Breast epithelium (tissue), 4 donors: ENCODE results near the gene HUNK. TPM values are rescaled to one million over a fixed set of nuclear protein-coding genes. Genes with fewer than 3 reads are reported as not detected.

Experiments used
- DNase-seq, 2 donors: peaks; one replicate each; pipeline ENCODE4 v3.0.0-alpha.2; 2019; ENCODE audit warnings: low spot score in 2 of 2
- H3K27ac ChIP-seq, 2 donors: fragments of 200-600 bp; sonication (generic) in 1 of 2; one replicate each; pipeline ENCODE4 v1.5.1; 2016 to 2019; ENCODE audit warnings: mild to moderate bottlenecking in 1 of 2
- H3K27me3 ChIP-seq, 2 donors: fragments of 200-600 bp; sonication (generic) in 1 of 2; one replicate each; pipeline versions ENCODE4 v1.5.1 to v1.6.0; 2017 to 2019; ENCODE audit warnings: control low read depth in 1 of 2, mild to moderate bottlenecking in 1 of 2
- H3K36me3 ChIP-seq: fragments of 200-600 bp; one replicate; pipeline ENCODE4 v1.5.1; 2019
- H3K4me1 ChIP-seq, 2 donors: fragments of 200-600 bp; sonication (generic); one replicate each; pipeline ENCODE4 v1.5.1; 2016 to 2019; ENCODE audit warnings: control low read depth in 1 of 2
- H3K4me3 ChIP-seq, 3 donors: fragments of 200-600 bp; sonication (generic); 1 replicate in 2 of 3; 2 replicates in 1 of 3; pipeline ENCODE4 v1.5.1; 2016 to 2019; ENCODE audit warnings: mild to moderate bottlenecking in 3 of 3, moderate library complexity in 2 of 3
- H3K9me3 ChIP-seq, 2 donors: fragments of 200-600 bp; sonication (generic) in 1 of 2; one replicate each; pipeline ENCODE4 v1.5.1; 2016 to 2019; ENCODE audit warnings: control low read depth in 1 of 2
- POLR2A ChIP-seq: fragments of 450-650 bp; IDR thresholded peaks from one replicate; pipeline ENCODE4 v1.6.1; 2016; ENCODE audit warnings: antibody characterized with exemption, mild to moderate bottlenecking, moderate library complexity
- POLR2AphosphoS5 ChIP-seq, 3 donors: sonication (generic); formaldehyde crosslinking; IDR thresholded peaks; one replicate each; pipeline ENCODE4 v1.6.1; 2017; ENCODE audit warnings: antibody characterized with exemption in 3 of 3
- intact Hi-C: fragments of 100-400 bp; cut with DNase I; formaldehyde crosslinking; loops from one replicate; pipeline ENCODE4 v1.15.1; 2023; ENCODE audit warnings: low total_unique reads
- total RNA-seq, 3 donors: library from RNA; depleted of rRNA; stranded (reverse); fragments of >200 nt; gene quantifications; one replicate each; pipeline ENCODE4 v1.1.0, GENCODE V29; 2016
- TF ChIP-seq, protein P1 (sequence below), 3 donors: fragments of 450-650 bp; IDR thresholded peaks; one replicate each; pipeline ENCODE4 v1.5.1; 2016 to 2017; ENCODE audit warnings: antibody characterized with exemption in 3 of 3, mild to moderate bottlenecking in 3 of 3, moderate library complexity in 3 of 3

The HUNK gene
- total RNA-seq, 3 donors from 2014 or later, result 0.32 to 2.0 (median 1.3) TPM

DNA sequence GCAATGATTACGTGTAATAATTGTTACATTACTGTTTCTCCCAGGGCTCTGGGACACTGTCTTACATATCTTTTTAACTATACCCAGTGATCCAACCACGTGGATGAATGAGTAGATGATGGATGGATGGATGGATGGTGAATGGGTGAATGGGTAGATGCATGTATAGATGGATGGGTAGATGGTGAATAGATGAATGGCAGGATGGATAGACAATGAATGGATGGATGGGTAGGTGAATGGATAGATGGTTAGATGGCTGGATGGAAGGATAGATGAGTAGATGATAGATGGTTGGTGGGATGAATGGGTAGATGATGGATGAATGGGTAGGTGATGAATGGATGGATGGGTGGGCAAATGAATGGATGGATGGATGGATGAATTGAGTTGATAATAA lies 135.9 kb downstream of the HUNK start:
- Histone ChIP-seq H3K27ac (no peak overlapping the region), H3K4me3 (no peak overlapping the region), H3K9me3 (peaks cover 4% of the 10 kb centered on the region in 2 donors), H3K4me1 (no peaks in the 10 kb centered on the region), H3K36me3 (no peaks in the 10 kb centered on the region), H3K27me3 (no peaks in the 10 kb centered on the region)
- DNase-seq, result no peak
- intact Hi-C loops, result no loop called here
- TF ChIP-seq, protein P1, sequence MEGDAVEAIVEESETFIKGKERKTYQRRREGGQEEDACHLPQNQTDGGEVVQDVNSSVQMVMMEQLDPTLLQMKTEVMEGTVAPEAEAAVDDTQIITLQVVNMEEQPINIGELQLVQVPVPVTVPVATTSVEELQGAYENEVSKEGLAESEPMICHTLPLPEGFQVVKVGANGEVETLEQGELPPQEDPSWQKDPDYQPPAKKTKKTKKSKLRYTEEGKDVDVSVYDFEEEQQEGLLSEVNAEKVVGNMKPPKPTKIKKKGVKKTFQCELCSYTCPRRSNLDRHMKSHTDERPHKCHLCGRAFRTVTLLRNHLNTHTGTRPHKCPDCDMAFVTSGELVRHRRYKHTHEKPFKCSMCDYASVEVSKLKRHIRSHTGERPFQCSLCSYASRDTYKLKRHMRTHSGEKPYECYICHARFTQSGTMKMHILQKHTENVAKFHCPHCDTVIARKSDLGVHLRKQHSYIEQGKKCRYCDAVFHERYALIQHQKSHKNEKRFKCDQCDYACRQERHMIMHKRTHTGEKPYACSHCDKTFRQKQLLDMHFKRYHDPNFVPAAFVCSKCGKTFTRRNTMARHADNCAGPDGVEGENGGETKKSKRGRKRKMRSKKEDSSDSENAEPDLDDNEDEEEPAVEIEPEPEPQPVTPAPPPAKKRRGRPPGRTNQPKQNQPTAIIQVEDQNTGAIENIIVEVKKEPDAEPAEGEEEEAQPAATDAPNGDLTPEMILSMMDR (IDR thresholded peaks at IDR 0.05), result no peak
- no peak for TF ChIP-seq POLR2AphosphoS5 (IDR thresholded peaks at IDR 0.05)

DNA sequence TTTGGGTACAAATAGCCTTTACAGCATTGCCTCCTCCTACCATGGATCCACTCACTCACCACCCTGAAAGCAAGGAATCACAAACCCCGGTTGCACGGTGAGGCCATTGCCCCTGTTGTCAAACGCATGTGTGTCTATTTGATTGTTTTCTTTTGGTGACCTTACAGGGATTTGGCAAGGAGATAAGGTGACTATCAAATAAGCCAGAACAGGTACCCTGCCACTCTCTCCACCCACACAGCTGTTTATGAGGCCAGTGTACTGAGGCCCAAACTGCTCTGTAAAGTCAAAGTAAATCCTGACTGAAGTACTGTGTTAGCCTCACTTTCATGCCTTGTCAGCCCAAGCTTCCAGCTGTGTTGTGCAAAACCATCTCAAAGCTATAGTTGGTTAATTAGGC lies 136.4 kb downstream of the HUNK start:
- Histone ChIP-seq H3K9me3 (peaks cover 1 to 3% of the 10 kb centered on the region in 2 donors), H3K27me3 (no peaks in the 10 kb centered on the region), H3K4me3 (no peak overlapping the region), H3K4me1 (no peaks in the 10 kb centered on the region), H3K27ac (no peak overlapping the region), H3K36me3 (no peaks in the 10 kb centered on the region)
- intact Hi-C loops, result no loop called here
- TF ChIP-seq POLR2AphosphoS5 (IDR thresholded peaks at IDR 0.05) (no peak), POLR2A (no peak)
- DNase-seq, result no peak

DNA sequence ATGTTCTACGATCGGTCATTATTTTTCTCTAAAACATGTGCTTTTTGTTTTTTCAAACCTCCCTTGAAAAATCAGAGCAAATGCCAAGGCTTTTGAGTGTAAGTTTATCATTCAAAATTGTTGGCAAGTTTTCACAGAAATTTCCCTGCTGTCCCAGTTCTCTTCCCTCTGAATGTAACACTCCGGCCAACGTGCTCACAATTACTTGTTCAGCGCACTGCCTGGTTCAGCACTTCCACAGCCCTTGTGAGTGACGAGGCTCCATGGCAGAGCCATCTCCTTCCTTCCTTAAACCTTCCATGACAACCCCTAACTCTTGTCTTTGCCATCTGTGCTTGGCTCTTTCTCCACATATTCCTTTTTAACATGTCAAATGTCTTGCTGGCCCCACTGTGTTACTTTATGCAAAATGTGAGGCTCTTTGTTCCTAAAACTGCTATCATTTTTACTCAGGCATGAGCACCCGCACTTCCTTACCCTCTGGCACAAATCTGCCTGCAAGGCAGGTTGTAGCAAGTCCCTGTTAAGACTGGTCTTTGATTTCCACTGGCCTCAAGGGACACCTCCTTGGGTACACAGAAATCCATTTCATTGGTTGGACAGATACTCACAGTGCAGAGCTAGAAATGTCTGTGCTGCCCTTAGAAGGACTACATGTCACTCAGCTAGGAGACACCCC lies 142.8 kb downstream of the HUNK start:
- no peaks in the 10 kb centered on the region for H3K27me3 ChIP-seq
- H3K9me3 ChIP-seq, result no peaks in the 10 kb centered on the region

DNA sequence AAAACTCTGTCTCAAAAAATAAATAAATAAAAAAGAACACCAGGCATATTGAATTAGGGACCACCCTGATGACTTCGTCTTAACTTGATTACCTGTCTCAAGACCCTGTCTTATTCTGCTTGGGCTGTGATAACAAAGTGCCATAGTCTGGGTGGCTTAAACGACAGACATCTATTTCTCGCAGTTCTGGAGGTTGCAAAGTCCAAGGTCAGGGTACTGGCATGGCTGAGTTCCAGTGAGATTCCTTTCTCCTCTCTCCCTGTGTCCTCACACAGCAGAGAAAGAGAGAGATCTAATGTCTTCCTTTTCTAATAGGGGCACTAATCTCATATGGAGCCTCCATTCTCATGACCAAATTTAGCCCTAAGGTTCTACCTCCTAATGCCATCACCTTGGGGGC lies 145.6 kb downstream of the HUNK start:
- Histone ChIP-seq H3K4me1 (no peaks in the 10 kb centered on the region), H3K27ac (no peak overlapping the region), H3K9me3 (no peaks in the 10 kb centered on the region), H3K36me3 (no peaks in the 10 kb centered on the region), H3K4me3 (no peak overlapping the region), H3K27me3 (no peaks in the 10 kb centered on the region)
- no peak for TF ChIP-seq POLR2AphosphoS5 (IDR thresholded peaks at IDR 0.05)
- TF ChIP-seq, protein P1 (IDR thresholded peaks at IDR 0.05), result no peak
- no peak for TF ChIP-seq POLR2A
- intact Hi-C loops, result no loop called here
- no peak for DNase-seq

More for the DNA sequence above, 142.8 kb downstream of the HUNK start:
- Histone ChIP-seq H3K4me3 (no peak overlapping the region), H3K27ac (no peak overlapping the region), H3K4me1 (no peaks in the 10 kb centered on the region), H3K36me3 (no peaks in the 10 kb centered on the region)
- TF ChIP-seq POLR2AphosphoS5 (IDR thresholded peaks at IDR 0.05) (no peak), POLR2A (no peak)
- TF ChIP-seq, protein P1 (IDR thresholded peaks at IDR 0.05), result no peak
- intact Hi-C loops, result no loop called here
- no peak for DNase-seq

DNA sequence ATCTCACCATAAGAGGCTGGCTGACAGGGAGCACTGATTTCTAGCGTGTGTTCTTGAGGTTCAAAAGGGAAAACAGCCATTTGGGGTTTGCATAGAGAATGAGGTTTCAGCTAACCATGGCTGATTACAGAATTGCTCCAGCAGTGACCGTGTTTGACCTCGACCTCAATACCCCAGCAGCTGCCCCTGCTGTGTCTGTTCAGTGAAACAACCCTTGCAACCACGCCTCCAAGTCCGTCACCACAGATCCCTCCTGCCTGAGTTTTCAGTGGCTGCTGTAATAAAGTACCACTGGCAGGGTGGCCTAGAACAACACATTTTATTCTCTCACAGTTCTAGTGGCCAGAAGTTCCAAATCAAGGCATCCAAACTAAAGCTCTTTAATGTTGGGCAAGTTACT lies 147.7 kb downstream of the HUNK start:
- no peaks in the 10 kb centered on the region for H3K36me3 ChIP-seq
- no peak for DNase-seq
- H3K4me3 ChIP-seq, result no peak overlapping the region
- intact Hi-C loops, result no loop called here
- TF ChIP-seq POLR2A, result no peak
- no peak for TF ChIP-seq POLR2AphosphoS5 (IDR thresholded peaks at IDR 0.05)
- TF ChIP-seq, protein P1 (IDR thresholded peaks at IDR 0.05), result no peak
- H3K27me3 ChIP-seq, result no peaks in the 10 kb centered on the region
- no peaks in the 10 kb centered on the region for H3K4me1 ChIP-seq
- no peaks in the 10 kb centered on the region for H3K9me3 ChIP-seq
- no peak overlapping the region for H3K27ac ChIP-seq
